ENCODE measurements around the gene ORMDL3. TPM values are rescaled to one million over a fixed set of nuclear protein-coding genes. Genes with fewer than 3 reads are reported as not detected.

The ORMDL3 gene
- 42.4 TPM for polyA plus RNA-seq (2013, experiment 1 of 2)
- polyA plus RNA-seq (2013, experiment 2 of 2): 34.9 TPM

GRCh38 chr17:39927101-39927928 lies at the start of gene ORMDL3, which contains the start of gene LRRC3C:
Gene ORMDL3 (minus strand): TSS chr17:39927601. CDS start chr17:39924203, 3,398 bp downstream.
Gene LRRC3C (plus strand): TSS chr17:39927732. CDS start chr17:39941524, 13,792 bp downstream.
- no peaks in the 10 kb centered on the region for H3K9me3 ChIP-seq (ENCODE audit: control insufficient read depth, low read length)
- WGBS, 2 experiments (ENCODE audit: insufficient coverage in 2 of 2): 1 to 2% methylated on average over 46 to 49 of the region's 72 CpGs
- H3K27ac ChIP-seq (ENCODE audit: low read depth, low read length, severe bottlenecking): peak within 1 kb of the TSS; percentile 84
- peak within 1 kb of the TSS; percentile 100 for H3K4me3 ChIP-seq (ENCODE audit: extremely low read depth, insufficient read depth, low read length, poor library complexity, severe bottlenecking)
- peaks cover 18% of the 10 kb centered on the region for H3K36me3 ChIP-seq (ENCODE audit: control insufficient read depth, insufficient read depth, low read length)
- peaks cover 27% of the 10 kb centered on the region for H3K4me1 ChIP-seq (ENCODE audit: control insufficient read depth, insufficient read depth, low read length, poor library complexity, severe bottlenecking)

DNA sequence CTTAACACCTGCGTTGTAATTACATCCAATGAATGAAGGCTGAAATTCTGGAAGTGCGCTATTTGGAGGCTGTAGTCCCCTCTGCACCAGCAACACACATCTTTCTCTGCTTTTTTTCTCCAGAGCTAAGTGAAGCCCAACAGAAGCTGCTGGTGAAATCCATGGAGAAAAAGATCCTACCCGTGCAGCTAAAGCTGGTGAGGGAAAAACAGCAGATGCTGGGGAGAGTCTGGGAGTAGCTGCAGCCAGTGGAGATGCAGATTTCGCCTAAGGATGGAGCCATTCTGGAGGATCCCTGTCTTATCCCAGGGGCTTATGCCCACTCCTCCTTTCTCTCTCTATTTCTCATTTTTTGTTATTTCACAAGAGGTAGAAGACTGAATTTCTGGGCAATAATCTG lies 48.4 kb upstream of the ORMDL3 start:
- Histone ChIP-seq H3K4me3 (ENCODE audit: extremely low read depth, insufficient read depth, low read length, poor library complexity, severe bottlenecking) (no peak overlapping the region), H3K4me1 (ENCODE audit: control insufficient read depth, insufficient read depth, low read length, poor library complexity, severe bottlenecking) (peaks cover 21% of the 10 kb centered on the region), H3K9me3 (ENCODE audit: control insufficient read depth, low read length) (no peaks in the 10 kb centered on the region), H3K36me3 (ENCODE audit: control insufficient read depth, insufficient read depth, low read length) (no peaks in the 10 kb centered on the region), H3K27ac (ENCODE audit: low read depth, low read length, severe bottlenecking) (no peak overlapping the region)
- 73 to 83% methylated on average over 3 of the region's 4 CpGs for WGBS, 2 experiments (ENCODE audit: insufficient coverage in 2 of 2)

GRCh38 chr17:39974433-39974832 lies 47.0 kb upstream of the ORMDL3 start:
- 80 to 95% methylated on average over 1 to 3 of the region's 5 CpGs for WGBS, 2 experiments (ENCODE audit: insufficient coverage in 2 of 2)
- Histone ChIP-seq H3K4me1 (ENCODE audit: control insufficient read depth, insufficient read depth, low read length, poor library complexity, severe bottlenecking) (peaks cover 18% of the 10 kb centered on the region), H3K9me3 (ENCODE audit: control insufficient read depth, low read length) (no peaks in the 10 kb centered on the region), H3K36me3 (ENCODE audit: control insufficient read depth, insufficient read depth, low read length) (no peaks in the 10 kb centered on the region), H3K27ac (ENCODE audit: low read depth, low read length, severe bottlenecking) (no peak overlapping the region), H3K4me3 (ENCODE audit: extremely low read depth, insufficient read depth, low read length, poor library complexity, severe bottlenecking) (no peak overlapping the region)

GRCh38 chr17:39973496-39973895 lies 46.1 kb upstream of the ORMDL3 start:
- no peak overlapping the region for H3K4me3 ChIP-seq (ENCODE audit: extremely low read depth, insufficient read depth, low read length, poor library complexity, severe bottlenecking)
- WGBS, 2 experiments (ENCODE audit: insufficient coverage in 2 of 2): 94 to 96% methylated on average over 2 of the region's 2 CpGs
- H3K36me3 ChIP-seq (ENCODE audit: control insufficient read depth, insufficient read depth, low read length): no peaks in the 10 kb centered on the region
- H3K4me1 ChIP-seq (ENCODE audit: control insufficient read depth, insufficient read depth, low read length, poor library complexity, severe bottlenecking): peaks cover 10% of the 10 kb centered on the region
- no peaks in the 10 kb centered on the region for H3K9me3 ChIP-seq (ENCODE audit: control insufficient read depth, low read length)
- H3K27ac ChIP-seq (ENCODE audit: low read depth, low read length, severe bottlenecking): no peak overlapping the region

GRCh38 chr17:39972271-39972670 lies 44.9 kb upstream of the ORMDL3 start:
- H3K27ac ChIP-seq (ENCODE audit: low read depth, low read length, severe bottlenecking): no peak overlapping the region
- WGBS, 2 experiments (ENCODE audit: insufficient coverage in 2 of 2): 62 to 74% methylated on average over 2 to 3 of the region's 3 CpGs

GRCh38 chr17:39971076-39971603 lies 43.7 kb upstream of the ORMDL3 start:
- H3K4me1 ChIP-seq (ENCODE audit: control insufficient read depth, insufficient read depth, low read length, poor library complexity, severe bottlenecking): peaks cover 10% of the 10 kb centered on the region
- H3K4me3 ChIP-seq (ENCODE audit: extremely low read depth, insufficient read depth, low read length, poor library complexity, severe bottlenecking): no peak overlapping the region
- H3K36me3 ChIP-seq (ENCODE audit: control insufficient read depth, insufficient read depth, low read length): no peaks in the 10 kb centered on the region
- WGBS, 2 experiments (ENCODE audit: insufficient coverage in 2 of 2): 93 to 100% methylated on average over 3 to 4 of the region's 4 CpGs
- H3K27ac ChIP-seq (ENCODE audit: low read depth, low read length, severe bottlenecking): no peak overlapping the region
- H3K9me3 ChIP-seq (ENCODE audit: control insufficient read depth, low read length): no peaks in the 10 kb centered on the region

More at GRCh38 chr17:39972271-39972670, 44.9 kb upstream of the ORMDL3 start:
- Histone ChIP-seq H3K4me3 (ENCODE audit: extremely low read depth, insufficient read depth, low read length, poor library complexity, severe bottlenecking) (no peak overlapping the region), H3K9me3 (ENCODE audit: control insufficient read depth, low read length) (no peaks in the 10 kb centered on the region), H3K36me3 (ENCODE audit: control insufficient read depth, insufficient read depth, low read length) (no peaks in the 10 kb centered on the region), H3K4me1 (ENCODE audit: control insufficient read depth, insufficient read depth, low read length, poor library complexity, severe bottlenecking) (peaks cover 10% of the 10 kb centered on the region)

GRCh38 chr17:39970157-39970692 lies 42.8 kb upstream of the ORMDL3 start:
- Histone ChIP-seq H3K4me3 (ENCODE audit: extremely low read depth, insufficient read depth, low read length, poor library complexity, severe bottlenecking) (no peak overlapping the region), H3K27ac (ENCODE audit: low read depth, low read length, severe bottlenecking) (no peak overlapping the region), H3K36me3 (ENCODE audit: control insufficient read depth, insufficient read depth, low read length) (no peaks in the 10 kb centered on the region), H3K9me3 (ENCODE audit: control insufficient read depth, low read length) (no peaks in the 10 kb centered on the region), H3K4me1 (ENCODE audit: control insufficient read depth, insufficient read depth, low read length, poor library complexity, severe bottlenecking) (peaks cover 10% of the 10 kb centered on the region)
- WGBS, 2 experiments (ENCODE audit: insufficient coverage in 2 of 2): 80 to 91% methylated on average over 2 to 5 of the region's 7 CpGs

GRCh38 chr17:39969375-39969774 lies 42.0 kb upstream of the ORMDL3 start:
- Histone ChIP-seq H3K4me3 (ENCODE audit: extremely low read depth, insufficient read depth, low read length, poor library complexity, severe bottlenecking) (no peak overlapping the region), H3K4me1 (ENCODE audit: control insufficient read depth, insufficient read depth, low read length, poor library complexity, severe bottlenecking) (peaks cover 10% of the 10 kb centered on the region), H3K27ac (ENCODE audit: low read depth, low read length, severe bottlenecking) (no peak overlapping the region), H3K36me3 (ENCODE audit: control insufficient read depth, insufficient read depth, low read length) (no peaks in the 10 kb centered on the region), H3K9me3 (ENCODE audit: control insufficient read depth, low read length) (no peaks in the 10 kb centered on the region)
- 90 to 91% methylated on average over 6 of the region's 6 CpGs for WGBS, 2 experiments (ENCODE audit: insufficient coverage in 2 of 2)

- Histone ChIP-seq H3K4me1 (ENCODE audit: control insufficient read depth, insufficient read depth, low read length, poor library complexity, severe bottlenecking) (peaks cover 7% of the 10 kb centered on the region), H3K4me3 (ENCODE audit: extremely low read depth, insufficient read depth, low read length, poor library complexity, severe bottlenecking) (no peak overlapping the region), H3K9me3 (ENCODE audit: control insufficient read depth, low read length) (no peaks in the 10 kb centered on the region), H3K27ac (ENCODE audit: low read depth, low read length, severe bottlenecking) (no peak overlapping the region), H3K36me3 (ENCODE audit: control insufficient read depth, insufficient read depth, low read length) (no peaks in the 10 kb centered on the region)
- WGBS, 2 experiments (ENCODE audit: insufficient coverage in 2 of 2): 100% methylated on average over 1 of the region's 2 CpGs; no CpG with 5 or more reads in 1 of the 2 experiments
Observed at GRCh38 chr17:39968761-39969160, 41.4 kb upstream of the ORMDL3 start.

DNA sequence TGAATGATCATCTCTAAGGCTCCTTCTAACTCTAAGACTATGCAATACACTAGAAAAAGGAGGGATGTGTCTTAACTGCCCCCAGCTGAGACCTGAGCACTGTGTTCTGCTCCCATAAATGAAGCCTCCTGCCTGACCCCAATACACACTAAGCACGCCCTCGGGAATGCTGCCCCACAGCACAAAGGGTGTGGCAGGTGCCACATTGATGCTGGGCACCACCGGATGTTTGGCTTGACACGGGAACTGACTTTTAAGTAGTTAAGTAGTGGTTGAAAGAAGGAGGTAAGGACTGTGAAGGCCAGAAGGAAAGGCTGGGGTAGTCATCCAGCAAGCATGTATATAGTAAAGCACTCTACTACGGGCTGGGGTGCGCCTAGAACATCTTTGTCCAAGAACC lies 39.4 kb upstream of the ORMDL3 start:
- Histone ChIP-seq H3K9me3 (ENCODE audit: control insufficient read depth, low read length) (no peaks in the 10 kb centered on the region), H3K4me1 (ENCODE audit: control insufficient read depth, insufficient read depth, low read length, poor library complexity, severe bottlenecking) (no peaks in the 10 kb centered on the region), H3K4me3 (ENCODE audit: extremely low read depth, insufficient read depth, low read length, poor library complexity, severe bottlenecking) (no peak overlapping the region), H3K27ac (ENCODE audit: low read depth, low read length, severe bottlenecking) (no peak overlapping the region), H3K36me3 (ENCODE audit: control insufficient read depth, insufficient read depth, low read length) (no peaks in the 10 kb centered on the region)
- WGBS, 2 experiments (ENCODE audit: insufficient coverage in 2 of 2): 89 to 92% methylated on average over 3 to 6 of the region's 6 CpGs
